IMR-90 (cell line): ENCODE results near the gene TELO2. TPM values are rescaled to one million over a fixed set of nuclear protein-coding genes. Genes with fewer than 3 reads are reported as not detected.

ENCODE experiments used
- ATAC-seq: fragments of 200-7000 bp; cut with Tn5 transposase; 2 replicates; pipeline ENCODE4 v1.9.1; 2020; ENCODE audit warnings: low read depth, mild to moderate bottlenecking, moderate library complexity
- BruUV-seq: library from RNA; stranded (reverse); fragments of 400-500 nt; replicated peaks from 2 replicates; lab custom pipeline; 2021; lab: Mats Ljungman, UMichigan
- CTCF ChIA-PET: fragments of 300-600 bp; formaldehyde crosslinking; extraction: SDS; loops from one replicate; lab custom pipeline; 2021; ENCODE audit warnings: antibody characterized with exemption; lab: Yijun Ruan, JAX
- POLR2A ChIA-PET: fragments of 300-600 bp; sonication (Branson Sonifier 250); formaldehyde crosslinking; loops from one replicate; lab custom pipeline; 2022; ENCODE audit warnings: antibody characterized with exemption; ENCODE audit not compliant: unreplicated experiment; lab: Charles Lee
- DNase-seq: peaks from one replicate; pipeline ENCODE4 v3.0.0; 2013
- H2AFZ ChIP-seq: replicated peaks from 2 replicates; pipeline ENCODE3; 2013; ENCODE audit warnings: low read length, mild to moderate bottlenecking; ENCODE audit not compliant: poor library complexity
- H2AK5ac ChIP-seq: 2 replicates; pipeline ENCODE4 v1.6.1; 2013; ENCODE audit warnings: low read depth, low read length, inconsistent platforms
- H2AK9ac ChIP-seq: replicated peaks from 2 replicates; pipeline ENCODE3; 2013; ENCODE audit warnings: mild to moderate bottlenecking, low read depth, low read length, moderate library complexity; ENCODE audit not compliant: poor library complexity
- H2BK120ac ChIP-seq: 2 replicates; pipeline ENCODE4 v1.6.1; 2013; ENCODE audit warnings: low read depth, low read length, inconsistent platforms
- H2BK15ac ChIP-seq: 3 replicates; pipeline ENCODE4 v1.6.1; 2013; ENCODE audit warnings: low read depth, low read length, inconsistent platforms
- H2BK20ac ChIP-seq: 2 replicates; pipeline ENCODE4 v1.6.1; 2013; ENCODE audit warnings: low read depth, mild to moderate bottlenecking, inconsistent platforms, low read length, moderate library complexity
- H2BK5ac ChIP-seq: 2 replicates; pipeline ENCODE4 v1.6.1; 2013; ENCODE audit warnings: mild to moderate bottlenecking, low read depth, low read length, inconsistent platforms; ENCODE audit not compliant: poor library complexity, severe bottlenecking
- H3K14ac ChIP-seq: replicated peaks from 2 replicates; pipeline ENCODE4 v1.6.1; 2013; ENCODE audit warnings: low read depth, low read length, inconsistent platforms
- H3K18ac ChIP-seq: 2 replicates; pipeline ENCODE4 v1.6.1; 2013; ENCODE audit warnings: low read depth, low read length, control low read depth
- H3K23ac ChIP-seq: 2 replicates; pipeline ENCODE4 v1.6.1; 2013; ENCODE audit warnings: low read depth, low read length, inconsistent platforms
- H3K27ac ChIP-seq: 2 replicates; pipeline ENCODE4 v1.5.1; 2013; ENCODE audit warnings: mild to moderate bottlenecking, control low read depth, low read length; ENCODE audit not compliant: insufficient read depth
- H3K27me3 ChIP-seq: 2 replicates; pipeline ENCODE4 v1.6.1; 2013; ENCODE audit warnings: low read length; ENCODE audit not compliant: control insufficient read depth, insufficient read depth
- H3K36me3 ChIP-seq: 2 replicates; pipeline ENCODE4 v1.6.1; 2013; ENCODE audit warnings: low read length, mixed read lengths; ENCODE audit not compliant: control insufficient read depth, insufficient read depth
- H3K4ac ChIP-seq: 2 replicates; pipeline ENCODE4 v1.6.1; 2013; ENCODE audit warnings: low read depth, low read length, inconsistent platforms
- H3K4me1 ChIP-seq: 2 replicates; pipeline ENCODE4 v1.6.1; 2013; ENCODE audit warnings: low read length, mixed read lengths; ENCODE audit not compliant: control insufficient read depth, insufficient read depth
- H3K4me2 ChIP-seq: 2 replicates; pipeline ENCODE4 v1.6.1; 2013; ENCODE audit warnings: low read depth, mild to moderate bottlenecking, control low read depth, low read length, moderate library complexity
- H3K4me3 ChIP-seq: 2 replicates; pipeline ENCODE4 v1.5.1; 2013; ENCODE audit warnings: low read depth, mild to moderate bottlenecking, control low read depth, low read length, moderate library complexity; ENCODE audit not compliant: insufficient read depth
- H3K56ac ChIP-seq: 2 replicates; pipeline ENCODE4 v1.6.1; 2013; ENCODE audit warnings: low read length, inconsistent platforms; ENCODE audit not compliant: insufficient read depth; ENCODE audit errors: extremely low read depth
- H3K79me1 ChIP-seq, 2 experiments: 2 replicates each; pipeline ENCODE4 v1.6.1; 2013; ENCODE audit warnings: low read length in 2 of 2, inconsistent platforms in 1 of 2, low read depth in 1 of 2
- H3K9ac ChIP-seq: 2 replicates; pipeline ENCODE4 v1.6.1; 2013; ENCODE audit warnings: low read depth, low read length, control low read depth
- H3K9me1 ChIP-seq: 2 replicates; pipeline ENCODE4 v1.6.1; 2013; ENCODE audit warnings: low read length, inconsistent platforms; ENCODE audit not compliant: insufficient read depth
- H3K9me3 ChIP-seq: 2 replicates; pipeline ENCODE4 v1.6.1; 2013; ENCODE audit warnings: low read length; ENCODE audit not compliant: control insufficient read depth, insufficient read depth
- H4K20me1 ChIP-seq: 2 replicates; pipeline ENCODE4 v1.6.1; 2013; ENCODE audit warnings: low read length, inconsistent platforms; ENCODE audit not compliant: insufficient read depth
- H4K5ac ChIP-seq: 2 replicates; pipeline ENCODE4 v1.6.1; 2013; ENCODE audit warnings: mild to moderate bottlenecking, low read depth, low read length, control low read depth
- H4K8ac ChIP-seq, 2 experiments: 2 replicates each; pipeline ENCODE4 v1.6.1; 2013; ENCODE audit warnings: low read depth in 2 of 2, low read length in 2 of 2, control low read depth in 1 of 2, inconsistent platforms in 1 of 2
- H4K91ac ChIP-seq: 2 replicates; pipeline ENCODE4 v1.6.1; 2013; ENCODE audit warnings: low read depth, low read length, inconsistent platforms; ENCODE audit not compliant: insufficient read depth
- RFX5 ChIP-seq: IDR thresholded peaks from 2 replicates; pipeline ENCODE4 v1.8.0; 2012; ENCODE audit warnings: low read depth, mild to moderate bottlenecking, low read length, moderate library complexity
- SMC3 ChIP-seq: fragments of 150-350 bp; IDR thresholded peaks from 2 replicates; pipeline ENCODE4 v1.6.1; 2016; ENCODE audit warnings: low read depth, mild to moderate bottlenecking, antibody characterized with exemption, low read length, moderate library complexity
- WGBS, 2 experiments: methylation state at CpG; one replicate each; pipeline versions ENCODE4 v1.1.5 to v1.1.7; 2013; ENCODE audit warnings: missing lambda C conversion rate in 2 of 2; ENCODE audit not compliant: insufficient read length in 1 of 2; ENCODE audit errors: extremely low coverage in 2 of 2; 5-methylcytosine and 5-hydroxymethylcytosine counted together
- dilution Hi-C: fragments of 300-500 bp; cut with HindIII; formaldehyde crosslinking; loops from one replicate; pipeline ENCODE4 v1.14.3; 2018; ENCODE audit warnings: low sequenced_read_pairs; ENCODE audit not compliant: unreplicated experiment
- in situ Hi-C: fragments of 300-500 bp; cut with MboI; formaldehyde crosslinking; loops from 3 replicates; pipeline ENCODE4 v1.14.3; 2019; ENCODE audit warnings: low sequenced_read_pairs, inconsistent platforms, mixed read lengths
- intact Hi-C: fragments of 100-400 bp; cut with micrococcal nuclease; formaldehyde crosslinking; loops from 2 replicates; pipeline ENCODE4 v1.10.0; 2022
- polyA plus RNA-seq, 3 experiments: library from polyadenylated mRNA; depleted of rRNA; stranded (reverse); fragments of >200 nt; gene quantifications; 2 replicates each; pipeline ENCODE4 v1.2.3, GENCODE V29; 2012; ENCODE audit warnings: low replicate concordance in 1 of 3
- total RNA-seq: library from RNA; depleted of rRNA; stranded (reverse); fragments of >200 nt; gene quantifications from 2 replicates; pipeline ENCODE4 v1.2.3, GENCODE V29; 2012

The TELO2 gene
- total and polyA plus RNA-seq, 2 of the 4 experiments (the other 2 are of a cell fraction): 6.6 to 26.6 TPM

- H4K91ac ChIP-seq: no peak overlapping the region
- H3K56ac ChIP-seq: no peak overlapping the region
- no peak overlapping the region for H3K27ac ChIP-seq
- H2BK120ac ChIP-seq: no peak overlapping the region
- POLR2A ChIA-PET: interaction anchor here (0.6 to 1.0 kb wide), 2 partner anchors 23 to 64 kb away, joined by 4 to 7 read pairs; partner anchors contain the start of gene UQCC4
- no peak overlapping the region for H2AK5ac ChIP-seq
- ATAC-seq: no peak
- H3K4me3 ChIP-seq: no peak overlapping the region
- peaks cover 14% of the 10 kb centered on the region; the same call in 1 of the 2 replicates for H3K36me3 ChIP-seq
- dilution Hi-C loops (no loop called here), in situ Hi-C loops (no loop called here), intact Hi-C loops (no loop called here)
- H3K9me3 ChIP-seq: no peaks in the 10 kb centered on the region
- no peak overlapping the region for H3K14ac ChIP-seq
- H2AFZ ChIP-seq: no peak overlapping the region
- CTCF ChIA-PET: no interaction called here
- H3K9ac ChIP-seq: no peak overlapping the region
- H2AK9ac ChIP-seq: peak overlapping the region; percentile 37
- H3K79me1 ChIP-seq: no peaks in the 10 kb centered on the region
- no peak overlapping the region for H4K5ac ChIP-seq
- H3K23ac ChIP-seq: no peak overlapping the region
- no TSS peak for BruUV-seq
- 84% methylated on average over 31 of the region's 38 CpGs; no CpG with 5 or more reads in 1 of the 2 experiments for WGBS, 2 experiments
- DNase-seq: no peak
- no peak overlapping the region for H3K18ac ChIP-seq
- no peaks in the 10 kb centered on the region for H4K20me1 ChIP-seq
- H3K4me2 ChIP-seq: no peak overlapping the region
- no peak overlapping the region for H2BK5ac ChIP-seq
- H3K4me1 ChIP-seq: no peaks in the 10 kb centered on the region
- H4K8ac ChIP-seq: no peak overlapping the region
- TF ChIP-seq RFX5 (no peak), SMC3 (no peak)
- no peak overlapping the region for H3K4ac ChIP-seq
- no peaks in the 10 kb centered on the region for H3K27me3 ChIP-seq
- H2BK15ac ChIP-seq: no peak overlapping the region
- H2BK20ac ChIP-seq: no peak overlapping the region
- H3K9me1 ChIP-seq: no peaks in the 10 kb centered on the region
Measured at GRCh38 chr16:1443403-1443973, 49.7 kb upstream of the TELO2 start.
